HepG2 (cell line): ENCODE results near the gene BCAS3. TPM values are rescaled to one million over a fixed set of nuclear protein-coding genes. Genes with fewer than 3 reads are reported as not detected.

Experiments used
- ATAC-seq: fragments of 200-7000 bp; cut with Tn5 transposase; 3 replicates; pipeline ENCODE4 v1.9.1; 2020; ENCODE audit warnings: mild to moderate bottlenecking, moderate library complexity
- BruUV-seq: library from RNA; stranded (reverse); fragments of 400-500 nt; replicated peaks from 2 replicates; lab custom pipeline; 2021; lab: Mats Ljungman, UMichigan
- CTCF ChIA-PET: fragments of 300-600 bp; formaldehyde crosslinking; extraction: SDS; loops from one replicate; lab custom pipeline; 2021; ENCODE audit warnings: low total read pairs, inconsistent platforms, low intra/inter-chr PET ratio; lab: Yijun Ruan, JAX
- POLR2A ChIA-PET: fragments of 350-600 bp; sonication (Branson Sonifier 250); formaldehyde crosslinking; loops from one replicate; lab custom pipeline; 2020; ENCODE audit warnings: antibody characterized with exemption, inconsistent platforms; lab: Yijun Ruan, JAX
- DNase-seq: peaks from one replicate; pipeline ENCODE4 v3.0.0-alpha.2; 2015; ENCODE audit warnings: low spot score
- FAIRE-seq: peaks from 3 replicates; lab custom pipeline; 2011; peaks lifted over from hg19 to GRCh38; lab: Jason Lieb, UNC
- H2AFZ ChIP-seq: one replicate; pipeline ENCODE4 v1.6.1; 2011; ENCODE audit warnings: low read length, inconsistent platforms
- H3K27ac ChIP-seq: fragments of 300-600 bp; 3 replicates; pipeline ENCODE4 v1.8.0; 2011; ENCODE audit warnings: mixed run types, mild to moderate bottlenecking, mixed read lengths, low read length, inconsistent platforms; ENCODE audit not compliant: insufficient read depth; ENCODE audit errors: extremely low read length
- H3K27me3 ChIP-seq, 2 experiments: fragments of 200-600 bp in 1 of 2; 2 replicates in 1 of 2; 3 replicates in 1 of 2; pipeline versions ENCODE4 v1.6.0 to v1.8.0; 2011; ENCODE audit warnings: low read length in 2 of 2, mild to moderate bottlenecking in 2 of 2, moderate library complexity in 2 of 2, inconsistent platforms in 1 of 2; ENCODE audit not compliant: insufficient read depth in 2 of 2, control insufficient read depth in 1 of 2
- H3K36me3 ChIP-seq, 2 experiments: fragments of 200-600 bp in 1 of 2; replicated peaks in 1 of 2; 2 replicates in 1 of 2; 3 replicates in 1 of 2; pipeline versions ENCODE4 v1.5.1 to v1.8.0; 2011; ENCODE audit warnings: low read length in 2 of 2, inconsistent platforms in 1 of 2; ENCODE audit not compliant: insufficient read depth in 2 of 2, control insufficient read depth in 1 of 2
- H3K4me1 ChIP-seq: 2 replicates; pipeline ENCODE4 v1.5.1; 2012; ENCODE audit warnings: low read length, inconsistent platforms; ENCODE audit not compliant: insufficient read depth
- H3K4me2 ChIP-seq: 2 replicates; pipeline ENCODE4 v1.6.0; 2011; ENCODE audit warnings: low read depth, low read length, inconsistent platforms
- H3K4me3 ChIP-seq, 3 experiments: fragments of 200-600 bp in 1 of 3; sonication (generic), shearing (Covaris generic) in 1 of 3; replicated peaks in 1 of 3; 2 replicates each; pipeline ENCODE4 v1.5.1; 2011 to 2016; ENCODE audit warnings: low read length in 3 of 3, inconsistent platforms in 2 of 3, low read depth in 2 of 3, mild to moderate bottlenecking in 2 of 3, control low read depth in 1 of 3, mixed read lengths in 1 of 3; ENCODE audit not compliant: insufficient read depth in 1 of 3
- H3K79me2 ChIP-seq: one replicate; pipeline ENCODE4 v1.6.1; 2011; ENCODE audit warnings: low read length, inconsistent platforms; ENCODE audit not compliant: insufficient read depth
- H3K9ac ChIP-seq: 2 replicates; pipeline ENCODE4 v1.6.0; 2011; ENCODE audit warnings: mild to moderate bottlenecking, low read depth, low read length, inconsistent platforms; ENCODE audit not compliant: insufficient read depth
- H3K9me3 ChIP-seq: 2 replicates; pipeline ENCODE4 v1.5.1; 2012; ENCODE audit warnings: mild to moderate bottlenecking, low read length
- H4K20me1 ChIP-seq: 2 replicates; pipeline ENCODE4 v1.6.0; 2011; ENCODE audit warnings: inconsistent platforms, mild to moderate bottlenecking, low read length, moderate library complexity; ENCODE audit not compliant: insufficient read depth
- CENPX ChIP-seq: sonication (generic); formaldehyde crosslinking; IDR thresholded peaks from 2 replicates; pipeline ENCODE4 v1.9.0; 2021; ENCODE audit warnings: mild to moderate bottlenecking, missing genetic modification reagents, moderate library complexity
- RFXANK ChIP-seq: IDR thresholded peaks from 2 replicates; pipeline ENCODE4 v1.6.1; 2016
- STAT6 ChIP-seq: sonication (generic); formaldehyde crosslinking; IDR thresholded peaks from 2 replicates; pipeline ENCODE4 v1.4.0; 2020; ENCODE audit warnings: missing genetic modification reagents, mild to moderate bottlenecking, borderline replicate concordance
- SYNCRIP ChIP-seq: fragments of 200-400 bp; formaldehyde crosslinking; IDR thresholded peaks from 2 replicates; pipeline ENCODE4 v1.6.1; 2018; ENCODE audit warnings: mild to moderate bottlenecking, low read depth, low read length; ENCODE audit not compliant: insufficient read depth
- ZNF343 ChIP-seq: sonication (generic); formaldehyde crosslinking; IDR thresholded peaks from 2 replicates; pipeline ENCODE4 v1.4.0; 2020; ENCODE audit warnings: mild to moderate bottlenecking, missing genetic modification reagents
- ZNF513 ChIP-seq: sonication (generic); formaldehyde crosslinking; conservative IDR thresholded peaks from 2 replicates; pipeline ENCODE4 v1.5.0; 2020; ENCODE audit warnings: missing genetic modification reagents
- ZNF747 ChIP-seq: sonication (generic); formaldehyde crosslinking; IDR thresholded peaks from 2 replicates; pipeline ENCODE4 v1.8.1; 2023; ENCODE audit warnings: missing genetic modification reagents, mild to moderate bottlenecking, borderline replicate concordance
- WGBS: methylation state at CpG from one replicate; pipeline ENCODE4 v1.1.6; 2017; ENCODE audit warnings: low lambda C conversion rate; 5-methylcytosine and 5-hydroxymethylcytosine counted together
- in situ Hi-C: cut with HindIII; loops from 2 replicates; pipeline ENCODE4 v1.10.0; 2017; ENCODE audit warnings: low pct_unique_long_range_greater_than_20kb; ENCODE audit not compliant: extremely low pct_ligation_motif_present
- intact Hi-C: fragments of 100-400 bp; cut with micrococcal nuclease; formaldehyde crosslinking; loops from one replicate; pipeline ENCODE4 v1.10.0; 2022; ENCODE audit not compliant: unreplicated experiment
- polyA plus RNA-seq, 8 experiments: library from polyadenylated mRNA; depleted of rRNA in 3 of 8; stranded (reverse) in 7 of 8; unstranded in 1 of 8; fragments of >200 nt; fragmentation: Illumina TruSeq in 4 of 8; extraction: Trizol in 4 of 8; gene quantifications; 2 replicates each; pipeline versions ENCODE4 v1.2.1 to v1.2.3, GENCODE V29; 2011 to 2016; ENCODE audit warnings: low read depth in 4 of 8, missing spikeins in 1 of 8, mixed read lengths in 1 of 8; ENCODE audit not compliant: insufficient read depth in 1 of 8
- total RNA-seq, 5 experiments: library from RNA; depleted of rRNA; stranded (reverse); fragments of >200 nt; fragmentation: Illumina TruSeq; extraction: Trizol; gene quantifications; 2 replicates each; pipeline ENCODE4 v1.2.3, GENCODE V29; 2016; ENCODE audit warnings: low read depth in 1 of 5

Gene BCAS3
- total and polyA plus RNA-seq, 2 of the 13 experiments (the other 11 are each of a cell fraction or from before 2014, with no cell fraction given), result 10.7 to 11.2 TPM

- H3K4me1 ChIP-seq, result peaks cover 17% of the 10 kb centered on the region
- BruUV-seq, result no TSS peak
- no peak for ATAC-seq
- ChIA-PET CTCF (no interaction called here), POLR2A (no interaction called here)
- no peak overlapping the region for H3K9ac ChIP-seq
- no peak for DNase-seq
- in situ Hi-C loops (no loop called here), intact Hi-C loops (no loop called here)
- no peak for TF ChIP-seq ZNF513
- TF ChIP-seq RFXANK (CRISPR knock-in tag), result no peak
- no peak for TF ChIP-seq CENPX (CRISPR knock-in tag)
- no peak for TF ChIP-seq SYNCRIP
- no peak for TF ChIP-seq ZNF747 (CRISPR knock-in tag)
- TF ChIP-seq STAT6, result no peak
- no peak for TF ChIP-seq ZNF343 (CRISPR knock-in tag)
- no peaks in the 10 kb centered on the region for H4K20me1 ChIP-seq
- no peak overlapping the region for H3K4me2 ChIP-seq
- H3K27me3 ChIP-seq, result no peaks in the 10 kb centered on the region; a peak in 1 of 5 replicates
- H3K79me2 ChIP-seq, result no peaks in the 10 kb centered on the region
- no peaks in the 10 kb centered on the region for H3K36me3 ChIP-seq
- H3K9me3 ChIP-seq, result no peaks in the 10 kb centered on the region
- 70% methylated on average over 3 of the region's 3 CpGs for WGBS
- H3K4me3 ChIP-seq, result no peak overlapping the region
- H2AFZ ChIP-seq, result no peak overlapping the region
- no peak overlapping the region for H3K27ac ChIP-seq
- FAIRE-seq, result no peak
Observed at GRCh38 chr17:61245706-61246135, 568.1 kb downstream of the BCAS3 start.
